Kidney epithelial cell (primary cell): ENCODE measurements around the gene GRID1. TPM values are rescaled to one million over a fixed set of nuclear protein-coding genes. Genes with fewer than 3 reads are reported as not detected.

Experiments
- DNase-seq: peaks from one replicate; pipeline ENCODE4 v3.0.0-alpha.2; 2010; ENCODE audit warnings: low read depth
- H3K27me3 ChIP-seq: 2 replicates; pipeline ENCODE4 v1.6.0; 2011; ENCODE audit warnings: low read length; ENCODE audit not compliant: control insufficient read depth, insufficient read depth
- H3K36me3 ChIP-seq: 2 replicates; pipeline ENCODE4 v1.5.1; 2011; ENCODE audit warnings: low read length; ENCODE audit not compliant: control insufficient read depth, insufficient read depth
- H3K4me3 ChIP-seq: 2 replicates; pipeline ENCODE4 v1.5.1; 2011; ENCODE audit warnings: low read depth, mild to moderate bottlenecking, control low read depth, low read length
- CTCF ChIP-seq: IDR thresholded peaks from 2 replicates; pipeline ENCODE4 v1.5.1; 2011; ENCODE audit warnings: mild to moderate bottlenecking, moderate library complexity, low read length, control low read depth, inconsistent platforms; ENCODE audit not compliant: insufficient read depth, poor library complexity, severe bottlenecking
- total RNA-seq: library from RNA; depleted of rRNA; stranded (reverse); fragments of >200 nt; gene quantifications from 2 replicates; pipeline ENCODE4 v1.2.3, GENCODE V29; 2015

Gene GRID1
- total RNA-seq, 1 donor from 2014 or later: 0.33 TPM

DNA sequence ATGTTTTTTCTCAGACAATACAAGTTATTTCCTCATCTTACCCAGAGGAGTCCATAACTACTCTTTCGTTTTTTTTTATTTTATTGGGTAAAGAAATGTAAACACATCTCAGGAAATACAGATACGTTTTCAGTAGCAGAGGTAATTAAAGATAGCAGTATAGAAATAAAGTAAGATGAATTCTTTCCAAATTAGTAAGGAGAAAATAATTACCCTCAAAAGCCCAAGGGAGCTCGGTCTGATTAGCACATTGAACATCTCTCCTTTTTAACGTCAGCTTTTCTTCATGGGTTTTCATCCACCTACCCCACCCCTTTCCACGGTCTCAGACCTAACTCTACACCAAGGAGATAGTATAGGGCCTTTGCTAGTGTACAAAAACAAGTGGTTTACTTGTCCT, 294.2 kb downstream of the GRID1 start:
- Histone ChIP-seq H3K27me3 (no peaks in the 10 kb centered on the region), H3K36me3 (no peaks in the 10 kb centered on the region), H3K4me3 (no peak overlapping the region)
- DNase-seq: no peak
- no peak for TF ChIP-seq CTCF

- H3K27me3 ChIP-seq: no peaks in the 10 kb centered on the region
- H3K36me3 ChIP-seq: no peaks in the 10 kb centered on the region
- no peak for TF ChIP-seq CTCF
- no peak for DNase-seq
- no peak overlapping the region for H3K4me3 ChIP-seq
These were observed 294.8 kb downstream of the GRID1 start for GRCh38 chr10:86071758-86072157.

DNA sequence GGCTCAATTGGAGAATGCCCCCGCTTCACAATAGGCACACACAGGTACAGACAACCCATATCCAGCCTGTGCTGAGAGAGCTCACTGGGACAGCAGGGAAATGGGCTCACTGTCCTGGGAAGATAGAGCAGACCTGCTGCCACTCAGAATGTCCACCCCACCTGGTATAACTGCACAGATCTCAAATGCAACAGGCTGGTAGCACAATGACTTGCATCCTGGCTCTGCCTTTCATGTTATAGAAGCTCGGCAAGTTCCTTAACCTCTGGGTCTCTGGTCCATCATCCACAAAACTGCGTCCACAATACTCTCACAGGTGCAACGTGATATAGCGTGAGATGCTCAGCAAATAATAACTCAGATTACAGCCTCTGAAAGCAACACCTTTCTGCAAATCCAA, 295.4 kb downstream of the GRID1 start:
- Histone ChIP-seq H3K27me3 (no peaks in the 10 kb centered on the region), H3K36me3 (no peaks in the 10 kb centered on the region), H3K4me3 (no peak overlapping the region)
- DNase-seq: no peak
- no peak for TF ChIP-seq CTCF

- no peak for TF ChIP-seq CTCF
- H3K36me3 ChIP-seq: no peaks in the 10 kb centered on the region
- DNase-seq: no peak
- H3K27me3 ChIP-seq: no peaks in the 10 kb centered on the region
- no peak overlapping the region for H3K4me3 ChIP-seq
These were observed 296.3 kb downstream of the GRID1 start for GRCh38 chr10:86070278-86070677.

DNA sequence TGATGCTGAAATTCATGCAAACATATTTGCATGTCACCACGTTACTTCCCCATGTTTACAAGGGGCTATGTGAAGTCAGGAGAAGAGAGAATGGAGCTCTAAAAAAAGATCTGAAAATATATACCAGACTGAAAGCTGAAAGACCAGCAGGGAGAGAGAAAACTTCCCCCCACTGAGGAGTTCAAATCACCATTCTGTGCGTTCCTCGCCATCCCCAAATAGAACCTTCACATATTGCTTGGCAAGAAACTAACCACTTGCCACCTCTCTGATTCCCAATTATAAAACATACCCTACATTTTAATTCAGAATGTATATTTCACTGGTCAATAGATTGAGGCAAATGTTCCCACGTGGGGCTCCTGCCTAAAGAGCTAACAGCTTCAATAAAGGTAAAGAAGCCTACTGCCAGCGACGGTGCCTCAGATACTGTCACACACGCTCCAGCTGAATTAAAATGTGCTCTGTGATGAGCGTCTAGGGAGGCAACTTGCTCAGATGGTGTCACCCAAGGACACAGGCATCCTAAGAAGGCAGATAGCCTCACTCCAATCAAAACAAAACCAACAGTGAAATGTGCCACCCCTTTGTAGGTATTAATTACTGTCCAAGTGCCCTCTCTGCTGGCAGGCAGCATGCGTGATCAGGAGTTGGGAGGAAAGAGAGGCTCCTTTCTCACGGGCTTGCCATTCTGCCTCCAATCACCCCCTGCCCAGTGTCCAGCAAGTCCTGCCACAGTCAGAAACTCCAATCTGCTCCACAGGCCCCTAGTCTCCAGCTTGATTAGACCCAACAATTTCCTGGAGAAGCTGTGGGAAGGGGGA, 298.2 kb downstream of the GRID1 start:
- Histone ChIP-seq H3K36me3 (no peaks in the 10 kb centered on the region), H3K4me3 (no peak overlapping the region), H3K27me3 (no peaks in the 10 kb centered on the region)
- DNase-seq: no peak
- no peak for TF ChIP-seq CTCF
